ENCODE data around the gene TTC7B.

GRCh38 chr14:90574188-90575131 lies 241.8 kb downstream of the TTC7B start:
- TF ChIP-seq CTCF (IDR thresholded peaks at IDR 0.05 in 2 of 3, conservative IDR thresholded peaks at IDR 0.05 in 1 of 3; ENCODE audit: control insufficient read depth in 2 of 3, extremely low read depth in 1 of 3, insufficient read depth in 1 of 3, low read depth in 3 of 3, low read length in 3 of 3) (no peak), NFYA (IDR thresholded peaks at IDR 0.05; ENCODE audit: borderline replicate concordance, low read depth, low read length) (no peak), MXI1 (IDR thresholded peaks at IDR 0.05; ENCODE audit: low read depth, low read length) (no peak), POLR2A (IDR thresholded peaks at IDR 0.05; ENCODE audit: low read depth, low read length) (no peak), HDGF (IDR thresholded peaks at IDR 0.05) (no peak), MAX (IDR thresholded peaks at IDR 0.05; ENCODE audit: low read depth, low read length) (no peak), SMC3 (IDR thresholded peaks at IDR 0.05; ENCODE audit: borderline replicate concordance, low read length) (no peak), EP300 (IDR thresholded peaks at IDR 0.05; ENCODE audit: borderline replicate concordance in 1 of 2, control insufficient read depth in 1 of 2, low read depth in 2 of 2, low read length in 2 of 2) (no peak), IKZF1 (conservative IDR thresholded peaks at IDR 0.05) (no peak), EZH2 (IDR thresholded peaks at IDR 0.05; ENCODE audit: borderline replicate concordance, control insufficient read depth, low read depth, low read length) (no peak), CHD4 (IDR thresholded peaks at IDR 0.05) (no peak), SIN3A (IDR thresholded peaks at IDR 0.05; ENCODE audit: low read depth, low read length) (no peak)
